Mesothelial cell of epicardium (in vitro differentiated cells): ENCODE results near the gene RELL1. TPM values are rescaled to one million over a fixed set of nuclear protein-coding genes. Genes with fewer than 3 reads are reported as not detected.

Source experiments
- DNase-seq, 2 experiments: peaks; one replicate each; pipeline ENCODE4 v3.0.0; 2021; ENCODE audit warnings: low spot score in 2 of 2; ENCODE audit not compliant: unreplicated experiment in 2 of 2
- H3K27ac Mint-ChIP-seq: 2 replicates; pipeline ENCODE4 v1.8.0; 2021; ENCODE audit warnings: mixed read lengths
- H3K27me3 Mint-ChIP-seq: 2 replicates; pipeline ENCODE4 v1.8.0; 2021; ENCODE audit warnings: low read depth, mixed read lengths
- H3K36me3 Mint-ChIP-seq: 2 replicates; pipeline ENCODE4 v1.8.0; 2021; ENCODE audit warnings: mixed read lengths
- H3K4me1 Mint-ChIP-seq: 2 replicates; pipeline ENCODE4 v1.8.0; 2021; ENCODE audit warnings: mixed read lengths
- H3K4me3 Mint-ChIP-seq: 2 replicates; pipeline ENCODE4 v1.8.0; 2021; ENCODE audit warnings: mild to moderate bottlenecking, moderate library complexity, mixed read lengths
- H3K9me3 Mint-ChIP-seq: 2 replicates; pipeline ENCODE4 v1.8.0; 2021; ENCODE audit warnings: mixed read lengths
- total RNA-seq: library from RNA; stranded (reverse); gene quantifications from 3 replicates; pipeline ENCODE4 v1.2.1, GENCODE V29; 2021
- TF ChIP-seq, protein P1 (sequence below): fragments of 200-600 bp; sonication (generic); IDR thresholded peaks from one replicate; pipeline ENCODE4 v1.5.0; 2021; ENCODE audit warnings: antibody characterized with exemption; ENCODE audit not compliant: unreplicated experiment

RELL1 gene
- total RNA-seq, 1 donor from 2014 or later, result 11.7 TPM

DNA sequence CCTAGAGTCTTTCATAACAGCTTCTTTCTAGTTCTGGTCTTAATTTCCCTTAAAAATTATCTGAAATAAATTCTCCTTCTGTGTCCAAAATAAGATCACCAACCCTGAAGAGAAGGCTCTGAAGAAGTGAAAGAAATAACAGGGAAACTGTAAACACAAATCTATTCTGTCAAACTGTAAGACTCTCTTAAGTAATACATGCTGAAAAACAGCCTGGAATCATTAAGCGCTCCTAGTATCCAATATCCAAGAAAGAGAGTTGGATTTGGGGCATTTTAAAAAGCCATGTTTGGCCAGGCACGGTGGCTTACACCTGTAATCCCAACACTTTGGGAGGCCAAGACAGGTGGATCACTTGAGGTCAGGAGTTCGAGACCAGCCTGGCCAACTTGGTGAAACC is 53.3 kb downstream of the RELL1 start:
- Mint-ChIP-seq H3K27ac (no peak overlapping the region), H3K27me3 (no peaks in the 10 kb centered on the region), H3K36me3 (peaks cover 24% of the 10 kb centered on the region), H3K4me3 (no peak overlapping the region), H3K9me3 (peaks cover 4% of the 10 kb centered on the region), H3K4me1 (no peaks in the 10 kb centered on the region)
- no peak for DNase-seq
- TF ChIP-seq, protein P1, sequence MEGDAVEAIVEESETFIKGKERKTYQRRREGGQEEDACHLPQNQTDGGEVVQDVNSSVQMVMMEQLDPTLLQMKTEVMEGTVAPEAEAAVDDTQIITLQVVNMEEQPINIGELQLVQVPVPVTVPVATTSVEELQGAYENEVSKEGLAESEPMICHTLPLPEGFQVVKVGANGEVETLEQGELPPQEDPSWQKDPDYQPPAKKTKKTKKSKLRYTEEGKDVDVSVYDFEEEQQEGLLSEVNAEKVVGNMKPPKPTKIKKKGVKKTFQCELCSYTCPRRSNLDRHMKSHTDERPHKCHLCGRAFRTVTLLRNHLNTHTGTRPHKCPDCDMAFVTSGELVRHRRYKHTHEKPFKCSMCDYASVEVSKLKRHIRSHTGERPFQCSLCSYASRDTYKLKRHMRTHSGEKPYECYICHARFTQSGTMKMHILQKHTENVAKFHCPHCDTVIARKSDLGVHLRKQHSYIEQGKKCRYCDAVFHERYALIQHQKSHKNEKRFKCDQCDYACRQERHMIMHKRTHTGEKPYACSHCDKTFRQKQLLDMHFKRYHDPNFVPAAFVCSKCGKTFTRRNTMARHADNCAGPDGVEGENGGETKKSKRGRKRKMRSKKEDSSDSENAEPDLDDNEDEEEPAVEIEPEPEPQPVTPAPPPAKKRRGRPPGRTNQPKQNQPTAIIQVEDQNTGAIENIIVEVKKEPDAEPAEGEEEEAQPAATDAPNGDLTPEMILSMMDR, result no peak

DNA sequence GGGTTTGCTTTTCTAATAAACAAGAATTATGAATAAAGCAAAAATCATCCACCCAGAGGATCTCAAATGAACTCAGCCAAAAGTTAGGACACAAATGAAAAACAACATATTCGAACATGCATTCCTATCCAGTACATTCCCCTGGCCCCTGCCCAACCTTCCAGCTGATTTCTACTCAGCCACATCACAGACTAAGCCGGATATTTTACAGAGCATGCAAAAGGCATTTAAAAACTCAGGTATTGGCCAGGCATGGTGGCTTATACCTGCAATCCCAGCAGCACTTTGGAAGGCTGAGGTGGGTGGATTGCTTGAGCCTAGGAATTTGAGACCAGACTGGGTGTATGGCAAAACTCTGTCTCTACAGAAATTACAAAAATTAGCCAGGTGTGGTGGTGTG is 54.6 kb downstream of the RELL1 start:
- peaks cover 7% of the 10 kb centered on the region for H3K4me1 Mint-ChIP-seq
- TF ChIP-seq, protein P1, result no peak
- peaks cover 4% of the 10 kb centered on the region for H3K9me3 Mint-ChIP-seq
- H3K4me3 Mint-ChIP-seq, result no peak overlapping the region
- no peaks in the 10 kb centered on the region for H3K27me3 Mint-ChIP-seq
- peaks cover 22% of the 10 kb centered on the region for H3K36me3 Mint-ChIP-seq
- no peak overlapping the region for H3K27ac Mint-ChIP-seq
- DNase-seq, result no peak

DNA sequence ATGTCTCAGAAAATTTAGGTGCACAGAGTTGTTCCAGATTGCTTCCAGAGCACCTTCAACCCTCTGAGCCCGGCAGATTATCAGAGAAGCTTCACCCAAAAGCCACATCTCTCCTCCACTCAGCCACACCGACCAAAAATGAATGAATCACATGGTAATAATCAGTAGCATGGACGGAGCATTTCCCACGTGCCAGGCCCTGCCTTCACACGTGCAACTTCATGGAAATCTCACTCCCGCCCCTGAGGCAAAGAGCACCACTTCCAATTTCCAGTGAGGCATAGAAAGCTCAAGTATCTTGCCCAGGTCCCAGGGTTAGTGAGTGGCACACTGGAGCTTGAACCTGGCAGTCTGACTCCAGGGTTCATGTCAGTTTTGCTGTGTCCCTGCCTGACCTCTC is 56.5 kb downstream of the RELL1 start:
- peaks cover 19% of the 10 kb centered on the region for H3K36me3 Mint-ChIP-seq
- no peak for DNase-seq
- TF ChIP-seq, protein P1, result no peak
- peaks cover 4% of the 10 kb centered on the region for H3K9me3 Mint-ChIP-seq
- no peak overlapping the region for H3K27ac Mint-ChIP-seq
- H3K4me1 Mint-ChIP-seq, result peaks cover 9% of the 10 kb centered on the region
- H3K27me3 Mint-ChIP-seq, result no peaks in the 10 kb centered on the region
- no peak overlapping the region for H3K4me3 Mint-ChIP-seq

DNA sequence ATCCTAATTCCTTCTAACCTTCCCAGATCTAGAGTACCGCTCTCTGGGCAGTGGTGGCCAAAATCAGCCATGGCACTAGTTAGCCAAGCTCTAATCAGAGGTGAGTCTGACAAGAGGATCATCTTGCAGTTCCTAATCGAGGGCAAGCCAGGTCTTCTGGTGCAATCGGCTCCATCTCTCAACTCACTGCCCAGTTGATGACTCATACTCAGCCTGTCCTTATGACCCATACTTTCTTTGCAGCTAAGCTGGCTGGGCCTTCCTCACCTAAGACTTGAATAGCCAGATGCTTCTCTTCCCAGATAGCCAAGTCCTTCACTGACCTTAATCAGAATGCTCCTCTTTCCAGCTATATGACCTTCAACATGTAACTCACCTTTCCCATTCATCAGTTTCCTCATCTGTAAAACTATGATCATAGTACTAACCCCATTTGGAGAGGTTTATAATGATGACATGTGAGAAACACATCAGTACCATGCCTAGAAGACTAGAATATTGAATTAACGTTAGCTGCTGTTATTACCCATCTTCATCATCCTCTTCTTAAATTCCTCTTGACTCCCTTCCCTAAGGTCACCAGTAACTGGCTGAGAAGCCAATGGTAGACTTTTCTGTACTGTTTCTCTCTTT is 57.1 kb downstream of the RELL1 start:
- H3K36me3 Mint-ChIP-seq, result peaks cover 19% of the 10 kb centered on the region
- TF ChIP-seq, protein P1, result no peak
- H3K27ac Mint-ChIP-seq, result no peak overlapping the region
- no peaks in the 10 kb centered on the region for H3K27me3 Mint-ChIP-seq
- DNase-seq, result no peak
- H3K9me3 Mint-ChIP-seq, result peaks cover 4% of the 10 kb centered on the region
- H3K4me3 Mint-ChIP-seq, result no peak overlapping the region
- H3K4me1 Mint-ChIP-seq, result peaks cover 9% of the 10 kb centered on the region

DNA sequence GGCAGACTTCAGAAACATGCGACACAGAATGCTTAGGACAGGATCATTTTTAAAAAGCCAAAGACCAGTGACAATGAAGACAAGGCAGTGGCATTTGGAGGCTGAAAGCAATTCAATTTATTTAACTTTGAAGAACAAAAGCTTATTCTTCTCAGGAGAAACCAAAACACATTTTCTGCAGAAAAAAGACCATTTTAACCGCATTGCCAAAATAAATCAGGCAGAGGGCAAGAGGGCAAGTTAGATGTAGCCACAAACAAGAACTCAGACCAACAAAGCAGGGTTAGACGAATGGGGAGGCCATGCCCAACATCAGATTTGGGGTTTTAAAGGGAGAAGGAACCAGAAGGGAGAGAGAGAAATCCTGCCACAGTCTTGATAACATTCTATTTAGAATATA is 58.9 kb downstream of the RELL1 start:
- Mint-ChIP-seq H3K4me1 (peaks cover 14% of the 10 kb centered on the region), H3K4me3 (no peak overlapping the region), H3K36me3 (peaks cover 19% of the 10 kb centered on the region), H3K27me3 (no peaks in the 10 kb centered on the region), H3K27ac (peak overlapping the region; percentile 15), H3K9me3 (peaks cover 4% of the 10 kb centered on the region)
- DNase-seq, result no peak
- TF ChIP-seq, protein P1, result no peak

DNA sequence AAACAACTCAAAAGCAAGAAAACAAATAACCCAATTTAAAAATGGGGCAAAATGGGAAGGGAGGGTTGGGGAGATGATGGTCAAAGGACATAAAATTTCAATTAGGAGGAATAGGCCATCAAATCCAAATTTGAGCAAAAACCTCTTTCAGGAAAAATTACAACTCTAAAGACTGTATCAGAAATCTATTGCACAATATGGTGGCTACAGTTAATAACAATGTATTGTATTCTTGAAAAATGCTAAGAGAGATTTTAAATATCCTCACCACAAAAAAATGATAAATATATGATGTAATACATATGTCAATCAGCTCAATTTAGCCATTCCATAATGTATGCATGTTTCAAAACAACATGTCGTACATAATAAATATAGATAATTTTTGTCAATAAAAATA is 60.7 kb downstream of the RELL1 start:
- H3K36me3 Mint-ChIP-seq, result peaks cover 11% of the 10 kb centered on the region
- DNase-seq, result no peak
- no peaks in the 10 kb centered on the region for H3K9me3 Mint-ChIP-seq
- TF ChIP-seq, protein P1, result no peak
- no peak overlapping the region for H3K4me3 Mint-ChIP-seq
- peaks cover 14% of the 10 kb centered on the region for H3K4me1 Mint-ChIP-seq
- H3K27ac Mint-ChIP-seq, result no peak overlapping the region
- no peaks in the 10 kb centered on the region for H3K27me3 Mint-ChIP-seq
